ENCODE results near the gene DCST1.

Gene DCST1

GRCh38 chr1:155037043-155037442 is 3.4 kb downstream of the DCST1 start:
- no peak for DNase-seq

GRCh38 chr1:155037851-155038441 is 4.3 kb downstream of the DCST1 start:
- DNase-seq, result no peak

DNA sequence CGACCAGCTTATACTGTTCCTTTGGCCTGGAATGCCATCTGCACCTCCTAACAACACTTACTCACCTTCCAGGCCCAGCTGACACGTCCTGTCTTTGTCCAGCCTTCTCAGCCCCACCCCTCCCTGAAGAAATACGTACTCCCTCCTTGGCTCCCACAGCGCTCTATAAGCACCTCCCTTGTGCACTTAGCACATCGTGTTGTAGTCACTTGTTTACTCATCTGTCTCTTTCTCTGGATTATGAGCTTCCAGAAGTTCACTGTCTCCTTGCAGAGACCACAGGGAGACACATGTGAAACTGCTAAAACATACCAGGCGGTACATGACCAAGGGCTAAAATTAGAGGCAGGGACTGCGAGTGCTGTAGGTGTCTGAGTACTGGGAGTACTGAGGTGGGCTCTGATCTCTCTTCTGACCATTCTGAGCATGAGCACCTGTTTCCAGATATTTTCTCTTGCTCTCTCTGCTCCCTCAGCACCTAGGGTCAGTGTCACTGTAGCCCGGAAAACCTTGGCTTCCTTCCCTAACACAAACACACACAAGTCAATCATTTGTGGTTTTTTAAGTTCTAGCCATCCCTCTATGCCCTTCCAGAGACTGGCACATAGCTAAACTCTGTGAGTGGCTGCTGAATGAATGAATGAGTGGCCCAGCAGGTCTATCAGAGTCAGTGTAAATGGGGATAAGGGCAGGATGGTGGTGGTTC is 5.1 kb downstream of the DCST1 start:
- DNase-seq, result no peak

GRCh38 chr1:155039308-155039669 is 5.7 kb downstream of the DCST1 start:
- no peak for DNase-seq

GRCh38 chr1:155040358-155041093 is 6.9 kb downstream of the DCST1 start:
- DNase-seq, result no peak

DNA sequence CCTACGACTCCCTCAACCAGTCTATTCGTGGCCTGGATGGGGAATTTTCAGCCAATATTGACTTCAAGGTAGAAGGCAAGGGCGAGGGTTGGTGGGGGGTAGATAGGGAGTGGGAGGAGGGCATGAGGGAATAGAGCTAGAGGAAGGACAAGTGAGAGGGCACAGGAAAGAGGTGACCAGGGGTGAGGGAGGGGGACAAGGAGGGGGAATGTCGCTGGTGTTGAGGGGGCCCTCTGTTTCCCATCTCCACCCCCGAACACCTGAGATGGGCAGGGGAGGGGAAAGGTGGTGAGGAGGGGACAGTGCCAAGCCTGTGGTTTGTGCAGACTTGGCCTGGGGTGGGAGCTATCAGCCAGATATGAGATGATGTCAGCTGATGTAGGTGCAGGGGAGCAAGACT is 9.2 kb downstream of the DCST1 start:
- no peak for DNase-seq

GRCh38 chr1:155043301-155043702 is 9.7 kb downstream of the DCST1 start:
- DNase-seq, result no peak

- no peak for DNase-seq
These were observed 10.2 kb downstream of the DCST1 start for GRCh38 chr1:155043793-155044192.

- DNase-seq, result no peak
These were observed 10.7 kb downstream of the DCST1 start for GRCh38 chr1:155044365-155044764.

GRCh38 chr1:155044812-155045657 is 11.4 kb downstream of the DCST1 start:
- DNase-seq, result peak; percentile 67

DNA sequence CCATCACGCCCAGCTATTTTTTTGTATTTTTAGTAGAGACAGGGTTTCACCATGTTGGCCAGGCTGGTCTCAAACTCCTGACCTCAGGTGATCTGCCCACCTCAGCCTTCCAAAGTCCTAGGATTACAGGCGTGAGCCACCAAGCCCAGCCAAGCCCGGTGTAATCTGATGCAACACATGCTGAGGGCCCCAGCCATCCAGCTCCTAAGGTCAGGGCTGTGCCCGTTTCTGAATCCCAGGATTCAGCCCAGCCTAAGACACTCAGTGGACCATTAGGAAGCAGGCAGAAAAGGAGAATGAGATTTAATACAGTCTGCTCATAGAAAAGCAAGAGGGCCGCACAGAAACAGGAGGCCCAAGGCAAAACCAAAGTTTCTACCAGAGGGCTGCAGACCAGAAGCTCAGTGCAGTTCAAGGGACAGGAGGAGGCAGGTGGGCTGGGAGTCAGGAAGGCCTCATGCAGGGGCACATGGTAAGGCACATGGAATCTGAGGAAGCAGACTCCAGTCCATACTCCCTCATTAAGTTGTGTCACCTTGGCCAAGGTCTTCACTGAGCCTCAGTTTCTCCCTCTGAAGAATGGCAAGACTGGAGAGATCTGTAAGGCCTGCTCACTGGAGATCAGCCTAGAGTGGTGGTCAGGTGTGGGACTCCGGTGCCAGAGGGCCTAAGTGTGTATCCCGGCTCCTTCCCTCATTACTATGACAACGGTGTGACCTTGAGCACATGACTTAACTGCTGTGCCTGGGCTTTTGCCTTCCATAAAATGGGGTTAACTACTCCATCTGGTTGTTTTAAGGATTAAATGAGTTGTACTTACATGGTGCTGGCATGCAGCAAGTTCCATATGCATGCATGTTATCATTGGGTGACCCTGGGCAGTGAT is 15.1 kb downstream of the DCST1 start:
- no peak for DNase-seq

DNA sequence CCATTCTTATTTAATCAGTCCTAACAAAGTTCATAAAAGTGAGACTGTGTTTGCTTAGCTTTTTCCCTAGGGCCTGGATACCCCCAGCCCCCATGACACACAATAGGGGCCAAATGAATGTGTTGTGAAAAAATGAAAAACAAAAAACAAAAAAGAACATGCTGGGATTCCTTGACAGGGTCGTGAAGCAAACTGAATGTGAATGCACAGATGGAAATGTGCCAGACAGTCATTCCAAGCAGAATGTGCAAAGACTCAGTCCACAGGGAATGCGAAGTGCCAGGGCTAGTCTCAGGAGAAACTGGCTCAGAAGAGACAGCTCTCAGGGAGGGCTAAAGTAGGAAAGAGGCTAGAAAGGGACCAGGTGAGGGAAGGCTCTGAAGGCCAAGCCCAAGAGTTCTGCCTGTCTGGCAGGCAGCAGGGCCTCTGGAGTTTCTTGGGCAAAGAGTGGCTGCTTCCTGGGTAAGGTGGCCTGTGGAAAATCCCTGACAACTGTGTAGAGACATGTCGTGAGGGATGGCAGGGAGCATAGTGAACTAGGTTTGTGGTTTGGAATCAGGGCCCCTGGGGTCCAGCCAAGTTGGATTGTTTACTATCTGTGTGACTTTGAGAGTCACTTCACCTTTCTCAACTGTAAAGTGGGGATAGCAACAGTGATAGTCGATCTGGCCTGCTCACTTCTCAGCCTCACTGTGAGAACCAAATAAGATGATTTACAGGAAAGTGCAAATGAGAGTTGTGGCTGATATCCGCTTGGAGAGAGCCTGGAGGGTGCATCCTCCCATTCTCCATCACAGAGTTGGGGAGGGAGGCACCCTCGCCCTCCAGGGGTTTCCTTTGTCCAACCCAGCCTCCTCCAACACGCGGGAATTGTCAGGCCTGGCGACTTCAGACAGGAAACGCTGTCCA is 16.3 kb downstream of the DCST1 start:
- DNase-seq, result no peak

- DNase-seq, result peak; percentile 81
These were observed 17.1 kb downstream of the DCST1 start, which contains the start of gene ADAM15 for GRCh38 chr1:155050560-155051341. Gene ADAM15 (plus strand): TSS chr1:155051316. CDS start chr1:155051387, 71 bp downstream.

DNA sequence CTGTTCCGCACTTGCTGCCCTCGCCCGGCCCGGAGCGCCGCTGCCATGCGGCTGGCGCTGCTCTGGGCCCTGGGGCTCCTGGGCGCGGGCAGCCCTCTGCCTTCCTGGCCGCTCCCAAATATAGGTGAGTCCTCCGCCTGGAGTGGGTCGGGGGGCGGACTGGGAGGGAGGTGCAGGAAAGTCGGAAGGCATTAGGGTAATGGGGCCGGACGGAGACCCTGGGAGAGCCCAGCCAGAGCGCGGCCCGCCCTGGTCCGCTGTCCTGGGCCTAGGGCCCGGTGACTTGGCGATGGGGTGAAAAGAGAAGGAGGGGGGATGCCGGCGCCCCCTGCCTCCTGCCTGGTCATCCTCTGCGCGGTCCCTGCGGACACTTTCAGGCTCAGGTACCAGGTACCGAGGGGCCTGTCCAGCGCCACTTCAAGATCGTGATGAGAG is 17.7 kb downstream of the DCST1 start:
- DNase-seq, result no peak

DNA sequence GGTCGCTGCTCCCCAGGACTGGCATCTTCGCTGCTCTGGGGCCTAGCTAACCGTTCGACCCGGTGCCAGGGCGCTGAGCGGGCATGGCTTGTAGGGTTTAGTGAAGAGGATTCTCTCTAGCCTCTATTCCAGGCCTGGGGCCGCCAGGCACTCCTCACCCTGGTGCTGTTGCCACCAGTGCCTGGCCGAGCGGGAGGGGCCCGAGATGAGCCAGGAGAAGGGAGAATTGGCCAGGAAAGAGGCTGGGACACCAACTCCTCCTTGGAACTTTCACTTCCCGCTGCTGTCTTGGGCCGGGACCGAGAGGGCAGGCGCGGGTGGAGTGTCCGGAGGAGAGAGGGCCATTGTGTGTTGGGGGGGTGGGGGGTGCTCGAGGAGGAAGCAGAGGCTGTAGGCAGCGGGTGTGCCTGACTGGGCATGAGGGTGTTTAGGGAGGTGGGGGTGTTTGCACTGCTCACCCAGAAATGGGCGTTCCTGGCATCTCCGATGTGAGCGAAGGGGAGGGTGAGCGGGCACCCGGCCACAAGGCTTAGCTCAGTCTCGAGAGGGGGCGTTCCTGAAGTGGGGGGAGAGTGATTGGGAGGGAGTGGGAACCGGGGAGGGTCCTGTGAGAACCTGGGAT is 18.3 kb downstream of the DCST1 start:
- peak; percentile 48 for DNase-seq

DNA sequence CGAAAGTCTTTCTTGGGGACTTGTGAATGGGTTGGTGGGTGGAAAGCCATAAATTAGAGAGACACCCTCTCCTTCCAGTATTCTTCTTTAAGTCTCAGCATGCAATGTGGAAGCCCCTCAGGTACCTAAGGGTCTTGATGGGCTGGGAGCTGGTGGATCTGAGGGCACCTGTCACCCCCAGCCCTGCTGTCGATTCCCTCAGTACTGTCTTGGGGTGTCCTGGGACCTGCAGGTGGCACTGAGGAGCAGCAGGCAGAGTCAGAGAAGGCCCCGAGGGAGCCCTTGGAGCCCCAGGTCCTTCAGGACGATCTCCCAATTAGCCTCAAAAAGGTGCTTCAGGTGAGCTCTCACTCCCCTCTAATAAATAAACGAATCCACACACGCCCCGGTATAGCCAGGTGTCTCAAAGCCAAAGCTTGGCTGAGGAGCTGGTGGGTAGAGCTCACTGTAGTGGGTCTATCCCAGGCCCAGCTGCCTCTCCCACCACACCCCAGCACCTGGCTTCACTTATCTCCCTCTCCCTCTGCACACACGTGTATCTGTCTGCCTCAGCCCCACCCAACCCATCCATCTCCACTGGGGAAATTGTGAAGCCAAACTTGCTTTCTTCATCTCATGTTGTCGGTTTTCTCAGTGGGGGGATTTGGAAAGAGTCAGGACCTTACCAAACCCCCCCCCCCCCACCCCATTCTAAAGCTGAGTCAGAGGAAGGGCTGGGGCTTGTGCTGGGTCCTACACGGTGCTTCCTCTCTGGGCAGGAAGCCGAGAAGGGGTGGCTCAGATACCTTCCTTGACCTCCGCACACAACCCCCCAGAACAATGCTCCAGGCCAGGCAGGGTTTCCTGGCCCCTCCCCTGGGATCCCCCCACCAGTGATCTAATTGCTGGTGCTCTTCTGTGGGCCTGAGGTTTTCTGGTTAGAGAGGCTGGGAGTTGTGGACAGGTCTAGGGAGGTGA is 19.1 kb downstream of the DCST1 start:
- peak; percentile 22 for DNase-seq

DNA sequence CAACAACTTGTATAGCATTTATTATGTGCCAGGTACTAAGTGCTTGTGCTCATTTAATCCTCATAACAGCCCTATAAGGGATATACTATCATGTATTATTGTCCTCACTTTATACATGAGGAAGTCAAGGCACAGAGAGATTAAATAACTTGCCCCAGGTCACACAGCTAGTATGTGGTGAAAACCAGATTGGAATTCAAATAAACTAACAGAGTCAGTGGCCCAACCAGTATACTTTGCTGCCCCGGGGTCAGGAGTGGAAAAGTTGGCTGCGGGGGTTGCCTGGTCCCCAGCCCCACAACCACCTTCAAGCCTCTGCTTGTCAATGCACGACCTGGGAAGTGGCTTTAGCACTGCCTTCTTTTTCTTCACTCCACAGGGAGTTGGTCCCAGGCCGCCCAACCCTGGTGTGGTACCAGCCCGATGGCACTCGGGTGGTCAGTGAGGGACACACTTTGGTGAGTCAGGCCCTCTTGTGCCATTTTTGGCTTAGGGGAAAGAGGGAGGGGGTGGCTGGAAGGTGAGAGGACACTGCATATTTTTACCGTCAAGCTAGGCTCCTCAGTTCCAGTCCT is 20.0 kb downstream of the DCST1 start:
- no peak for DNase-seq

DNA sequence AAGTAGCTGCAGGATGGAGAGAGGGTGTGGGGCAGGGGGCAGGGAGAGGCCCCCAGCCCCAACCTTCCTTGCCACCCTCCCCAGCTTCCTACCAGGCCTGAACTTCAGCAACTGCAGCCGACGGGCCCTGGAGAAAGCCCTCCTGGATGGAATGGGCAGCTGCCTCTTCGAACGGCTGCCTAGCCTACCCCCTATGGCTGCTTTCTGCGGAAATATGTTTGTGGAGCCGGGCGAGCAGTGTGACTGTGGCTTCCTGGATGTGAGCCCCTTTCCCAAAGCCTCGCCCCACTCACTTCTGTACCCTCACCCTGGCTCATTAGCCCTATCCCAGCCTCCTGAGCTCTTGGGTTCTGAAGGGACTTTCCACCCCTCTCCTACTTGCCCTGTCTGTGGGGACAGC is 23.5 kb downstream of the DCST1 start:
- no peak for DNase-seq
